ENCODE results near the gene USP16.
"Not testable (repeated sequence)": the region's sequence is repeated elsewhere in the genome, so short reads cannot be mapped to it uniquely, and the experiment has no call there.

Gene USP16

DNA sequence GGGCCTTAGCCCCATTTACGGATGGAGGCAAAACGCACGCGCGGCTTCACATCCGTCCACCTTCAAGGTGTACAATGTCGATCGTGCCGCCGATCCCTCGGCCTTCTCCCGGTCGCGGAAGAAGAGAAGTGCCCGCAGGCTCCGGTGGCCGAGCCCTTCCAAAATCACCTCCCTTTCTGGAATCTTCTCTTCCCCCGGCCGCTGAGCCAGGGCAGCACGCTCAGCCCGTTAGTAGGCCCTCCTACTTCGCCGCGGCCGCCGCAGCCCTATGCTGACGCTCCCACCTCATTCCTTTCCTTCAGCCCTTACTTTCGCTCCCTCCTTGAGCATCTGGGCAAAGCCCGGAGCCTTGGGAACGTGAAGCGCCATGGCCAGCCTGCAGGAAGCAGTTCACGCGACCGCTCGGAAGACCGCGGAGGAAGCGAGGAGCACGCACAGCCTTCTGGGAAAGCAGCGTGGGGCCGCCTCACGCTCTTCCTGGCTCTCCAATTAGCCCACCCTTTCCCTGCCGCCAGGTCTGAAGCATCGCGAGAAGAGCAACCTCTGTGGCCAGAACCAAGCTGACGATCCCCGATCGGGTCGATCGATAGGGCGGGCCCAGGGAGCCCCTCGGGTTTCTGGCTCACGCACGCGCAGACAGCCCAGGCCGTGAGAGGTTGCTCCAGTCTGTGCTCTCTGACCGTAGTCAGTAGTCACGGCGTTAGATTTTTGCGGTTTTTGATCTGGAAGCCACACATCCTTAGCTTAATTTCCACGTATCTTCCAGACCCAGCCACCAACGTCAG, 48.9 kb downstream of the USP16 start, which contains the start of gene CCT8:
CCT8 (minus strand) TSS at position 427 of the 785 bp plus-strand sequence; CDS start at position 369, 58 bp downstream.
- H3K27ac ChIP-seq: peak within 1 kb of the TSS; percentile 87
- TF ChIP-seq, protein P1, sequence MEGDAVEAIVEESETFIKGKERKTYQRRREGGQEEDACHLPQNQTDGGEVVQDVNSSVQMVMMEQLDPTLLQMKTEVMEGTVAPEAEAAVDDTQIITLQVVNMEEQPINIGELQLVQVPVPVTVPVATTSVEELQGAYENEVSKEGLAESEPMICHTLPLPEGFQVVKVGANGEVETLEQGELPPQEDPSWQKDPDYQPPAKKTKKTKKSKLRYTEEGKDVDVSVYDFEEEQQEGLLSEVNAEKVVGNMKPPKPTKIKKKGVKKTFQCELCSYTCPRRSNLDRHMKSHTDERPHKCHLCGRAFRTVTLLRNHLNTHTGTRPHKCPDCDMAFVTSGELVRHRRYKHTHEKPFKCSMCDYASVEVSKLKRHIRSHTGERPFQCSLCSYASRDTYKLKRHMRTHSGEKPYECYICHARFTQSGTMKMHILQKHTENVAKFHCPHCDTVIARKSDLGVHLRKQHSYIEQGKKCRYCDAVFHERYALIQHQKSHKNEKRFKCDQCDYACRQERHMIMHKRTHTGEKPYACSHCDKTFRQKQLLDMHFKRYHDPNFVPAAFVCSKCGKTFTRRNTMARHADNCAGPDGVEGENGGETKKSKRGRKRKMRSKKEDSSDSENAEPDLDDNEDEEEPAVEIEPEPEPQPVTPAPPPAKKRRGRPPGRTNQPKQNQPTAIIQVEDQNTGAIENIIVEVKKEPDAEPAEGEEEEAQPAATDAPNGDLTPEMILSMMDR (conservative IDR thresholded peaks at IDR 0.05; ENCODE audit: low read depth): no peak
- DNase-seq (ENCODE audit: low spot score): peak; percentile 98
- CTCF ChIA-PET: interaction anchor here (0.8 to 1.6 kb wide), 2 partner anchors 13 to 56 kb away, joined by 4 read pairs; no protein-coding TSS in a partner anchor
- POLR2A ChIA-PET (ENCODE audit: low non-redundant PET): interaction anchor here (0.7 kb wide), 1 partner anchor 15 kb away, joined by 3 read pairs; no protein-coding TSS in a partner anchor

DNA sequence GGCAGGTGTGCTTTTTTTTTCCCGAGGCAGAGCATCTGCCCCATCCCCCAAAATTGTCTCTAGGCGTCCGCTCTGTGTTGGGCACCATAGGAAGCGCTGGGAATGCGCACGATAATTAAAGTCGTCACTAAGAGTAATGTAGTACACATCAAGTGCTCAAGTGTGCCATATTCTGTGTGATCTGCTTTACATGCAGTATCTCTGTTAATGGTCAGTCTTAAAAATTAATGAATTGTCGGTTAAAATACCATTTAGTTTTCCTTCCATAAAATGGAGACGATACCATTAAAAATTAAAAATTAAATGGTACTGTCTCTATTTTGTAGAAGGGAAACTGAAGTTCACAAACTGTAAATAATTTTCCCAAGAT, 49.5 kb downstream of the USP16 start:
- DNase-seq (ENCODE audit: low spot score): no peak
- ChIA-PET POLR2A (ENCODE audit: low non-redundant PET) (interaction anchor here (0.7 kb wide), 1 partner anchor 14 kb away, joined by 3 read pairs; no protein-coding TSS in a partner anchor), CTCF (interaction anchor here (0.8 kb wide), 1 partner anchor 56 kb away, joined by 4 read pairs; no protein-coding TSS in a partner anchor)
- TF ChIP-seq, protein P1 (conservative IDR thresholded peaks at IDR 0.05; ENCODE audit: low read depth): no peak
- H3K27ac ChIP-seq: peak overlapping the region; percentile 87

DNA sequence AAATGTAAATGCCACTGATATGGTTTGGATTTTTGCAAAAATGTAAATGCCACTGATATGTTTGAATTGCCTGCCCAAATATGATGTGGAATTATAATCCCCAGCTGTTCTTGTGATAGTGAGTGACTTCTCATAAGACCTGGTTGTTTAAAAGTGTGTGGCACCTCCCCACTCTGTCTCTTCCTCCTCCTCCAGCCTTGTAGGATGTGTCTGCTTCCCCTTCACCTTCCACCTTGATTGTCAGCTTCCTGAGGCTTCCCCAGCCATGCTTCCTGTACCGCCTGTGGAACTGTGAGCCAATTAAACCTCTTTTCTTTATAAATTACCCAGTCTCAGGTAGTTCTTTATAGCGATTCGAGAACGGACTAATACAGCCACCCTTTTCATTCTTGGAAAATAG, 50.3 kb downstream of the USP16 start:
- TF ChIP-seq, protein P1 (conservative IDR thresholded peaks at IDR 0.05; ENCODE audit: low read depth): no peak
- no peak overlapping the region for H3K27ac ChIP-seq
- CTCF ChIA-PET: interaction anchor here (0.6 kb wide), 1 partner anchor 297 kb away, joined by 3 read pairs; no protein-coding TSS in a partner anchor
- DNase-seq (ENCODE audit: low spot score): no peak
- POLR2A ChIA-PET (ENCODE audit: low non-redundant PET): no interaction called here

DNA sequence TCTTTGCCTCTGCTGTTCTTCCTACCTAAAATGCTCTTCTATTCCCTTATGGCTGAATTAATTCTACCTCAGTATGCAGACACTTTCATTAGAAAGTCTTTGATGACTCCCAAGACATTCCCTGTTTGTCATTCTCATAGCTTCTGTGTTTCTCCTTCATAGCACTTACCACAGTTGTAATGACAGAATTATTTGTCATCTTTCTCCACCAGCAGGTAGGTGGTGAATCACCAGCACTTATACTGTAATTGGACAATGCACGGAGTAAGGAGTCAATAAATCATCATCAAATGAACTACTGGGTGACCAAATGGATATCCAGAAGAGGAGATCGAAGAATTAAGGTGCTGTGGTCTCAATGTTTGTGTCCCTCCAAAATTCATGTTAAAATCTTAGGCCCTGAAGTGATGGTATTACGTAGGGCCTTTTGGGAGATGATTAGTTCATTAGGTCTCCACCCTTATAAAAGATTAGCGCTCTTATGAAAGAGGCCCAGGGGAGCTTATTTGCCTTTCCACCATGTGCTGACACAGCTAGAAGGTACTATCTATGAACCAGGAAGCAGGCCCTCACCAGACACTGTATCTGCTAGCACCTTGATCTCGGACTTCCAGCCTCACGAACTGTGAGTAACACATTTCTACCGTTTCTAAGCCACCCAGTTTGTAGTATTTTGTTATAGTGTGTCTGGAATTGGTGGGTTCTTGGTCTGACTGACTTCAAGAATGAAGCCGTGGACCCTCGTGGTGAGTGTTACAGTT, 51.4 kb downstream of the USP16 start:
- POLR2A ChIA-PET (ENCODE audit: low non-redundant PET): no interaction called here
- DNase-seq (ENCODE audit: low spot score): peak; percentile 69
- H3K27ac ChIP-seq: peak overlapping the region; percentile 57
- TF ChIP-seq, protein P1 (conservative IDR thresholded peaks at IDR 0.05; ENCODE audit: low read depth): no peak
- CTCF ChIA-PET: interaction anchor here (0.5 kb wide), 1 partner anchor 23 kb away, joined by 4 read pairs; no protein-coding TSS in a partner anchor

DNA sequence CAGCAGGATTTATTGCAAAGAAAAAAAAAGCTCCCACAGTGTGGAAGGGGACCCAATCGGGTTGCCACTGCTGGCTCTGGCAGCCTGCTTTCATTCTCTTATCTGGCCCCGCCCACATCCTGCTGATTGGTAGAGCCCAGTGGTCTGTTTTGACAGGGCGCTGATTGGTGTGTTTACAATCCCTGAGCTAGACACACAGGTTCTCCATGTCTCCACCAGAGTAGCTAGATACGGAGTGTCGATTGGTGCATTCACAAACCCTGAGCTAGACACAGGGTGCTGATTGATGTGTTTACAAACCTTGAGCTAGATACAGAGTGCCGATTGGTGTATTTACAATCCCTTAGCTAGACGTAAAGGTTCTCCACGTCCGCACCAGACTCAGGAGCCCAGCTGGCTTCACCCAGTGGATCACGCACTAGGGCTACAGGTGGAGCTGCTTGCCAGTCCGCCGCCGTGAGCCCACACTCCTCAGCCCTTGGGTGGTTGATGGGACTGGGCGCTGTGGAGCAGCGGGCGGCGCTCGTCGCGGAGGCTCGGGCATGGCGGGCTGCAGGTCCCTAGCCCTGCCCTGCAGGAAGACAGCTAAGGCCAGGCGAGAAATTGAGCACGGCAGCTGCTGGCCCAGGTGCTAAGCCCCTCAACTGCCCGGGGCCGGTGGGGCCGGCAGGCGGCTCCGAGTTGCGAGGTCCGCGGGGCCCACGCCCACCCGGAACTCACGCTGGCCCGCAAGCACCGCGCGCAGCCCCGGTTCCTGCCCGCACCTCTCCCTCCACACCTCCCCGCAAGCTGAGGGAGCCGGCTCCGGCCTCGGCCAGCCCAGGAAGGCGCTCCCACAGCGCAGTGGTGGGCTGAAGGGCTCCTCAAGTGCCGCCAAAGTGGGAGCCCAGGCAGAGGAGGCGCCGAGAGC, 52.5 kb downstream of the USP16 start:
- CTCF ChIA-PET; POLR2A ChIA-PET (ENCODE audit: low non-redundant PET); DNase-seq (ENCODE audit: low spot score): not testable (repeated sequence)
- H3K27ac ChIP-seq: peak overlapping the region; percentile 57

DNA sequence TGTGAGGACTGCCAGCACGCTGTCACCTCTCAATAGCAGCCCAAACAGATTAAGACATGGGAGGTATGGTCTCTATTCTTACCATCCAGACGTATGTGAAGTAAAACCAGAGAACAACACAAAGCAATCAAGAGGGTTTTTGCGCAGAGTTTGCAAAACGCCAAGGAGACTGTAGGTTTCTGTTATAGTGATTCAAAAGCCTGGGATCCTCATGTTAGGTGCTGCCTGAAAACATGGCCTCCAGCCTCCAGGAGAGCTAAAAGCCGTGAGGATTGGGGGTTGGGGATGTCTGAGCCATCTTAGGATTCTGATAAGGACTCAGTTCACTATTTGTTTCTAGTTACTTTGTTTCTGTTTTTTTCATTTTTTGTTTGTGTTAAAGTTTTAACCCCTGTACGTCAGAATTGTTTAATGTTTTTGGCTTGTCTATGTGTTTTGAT, 53.2 kb downstream of the USP16 start:
- POLR2A ChIA-PET (ENCODE audit: low non-redundant PET): no interaction called here
- no peak for DNase-seq (ENCODE audit: low spot score)
- peak overlapping the region; percentile 57 for H3K27ac ChIP-seq
- TF ChIP-seq, protein P1 (conservative IDR thresholded peaks at IDR 0.05; ENCODE audit: low read depth): no peak
- CTCF ChIA-PET: no interaction called here

All from RWPE1 (cell line).